Activated T-helper 1 cell treated with Interleukin-2 at 50 U/mL for 16 hours (primary cell): ENCODE data around the gene FILIP1L.

ENCODE experiments used
- DNase-seq: peaks from one replicate; pipeline ENCODE4 v3.0.0-alpha.2; 2020; ENCODE audit warnings: low read depth

The FILIP1L gene

GRCh38 chr3:100114413-100115030 lies at the start of gene FILIP1L:
FILIP1L (minus strand) TSS chr3:100114501.
- no peak for DNase-seq

GRCh38 chr3:100163787-100164186 lies 49.5 kb upstream of the FILIP1L start:
- no peak for DNase-seq

- no peak for DNase-seq
These were observed 46.2 kb upstream of the FILIP1L start for GRCh38 chr3:100160521-100160920.

GRCh38 chr3:100159331-100160153 lies 45.2 kb upstream of the FILIP1L start:
- no peak for DNase-seq

- no peak for DNase-seq
These were observed 44.6 kb upstream of the FILIP1L start for GRCh38 chr3:100158918-100159330.

GRCh38 chr3:100157685-100158084 lies 43.4 kb upstream of the FILIP1L start:
- no peak for DNase-seq

- DNase-seq, result no peak
These were observed 41.3 kb upstream of the FILIP1L start for GRCh38 chr3:100155590-100155989.

GRCh38 chr3:100155128-100155527 lies 40.8 kb upstream of the FILIP1L start:
- DNase-seq, result no peak

- DNase-seq, result no peak
These were observed 39.9 kb upstream of the FILIP1L start for GRCh38 chr3:100154171-100154570.

GRCh38 chr3:100151024-100151707 lies 36.9 kb upstream of the FILIP1L start:
- DNase-seq, result no peak

- no peak for DNase-seq
These were observed 36.2 kb upstream of the FILIP1L start for GRCh38 chr3:100150473-100150872.

- no peak for DNase-seq
These were observed 35.6 kb upstream of the FILIP1L start for GRCh38 chr3:100149713-100150415.

GRCh38 chr3:100149130-100149529 lies 34.8 kb upstream of the FILIP1L start:
- DNase-seq, result no peak

GRCh38 chr3:100144255-100144866 lies 30.1 kb upstream of the FILIP1L start:
- DNase-seq, result no peak

GRCh38 chr3:100141586-100141985 lies 27.3 kb upstream of the FILIP1L start:
- no peak for DNase-seq

GRCh38 chr3:100140976-100141375 lies 26.7 kb upstream of the FILIP1L start:
- DNase-seq, result no peak

- DNase-seq, result no peak
These were observed 22.6 kb upstream of the FILIP1L start for GRCh38 chr3:100136921-100137320.

- DNase-seq, result no peak
These were observed 16.9 kb upstream of the FILIP1L start for GRCh38 chr3:100131241-100131640.

- no peak for DNase-seq
These were observed 15.6 kb upstream of the FILIP1L start for GRCh38 chr3:100129941-100130340.

GRCh38 chr3:100128565-100128964 lies 14.3 kb upstream of the FILIP1L start:
- no peak for DNase-seq

GRCh38 chr3:100127792-100128191 lies 13.5 kb upstream of the FILIP1L start:
- DNase-seq, result no peak
